ENCODE measurements around the gene UBE3A. TPM values are rescaled to one million over a fixed set of nuclear protein-coding genes. Genes with fewer than 3 reads are reported as not detected.
A peak's percentile ranks its signal among the peaks of the same experiment; 100 is the strongest.

UBE3A gene
- total and polyA plus RNA-seq, 9 of the 15 experiments (the other 6 are each of a cell fraction or from before 2014, with no cell fraction given): 29.3 to 103 (median 60.2) TPM

GRCh38 chr15:25435474-25436243 lies 3.2 kb downstream of the UBE3A start:
- POLR2A ChIA-PET: interaction anchor here (1.2 to 2.8 kb wide), 3 partner anchors 9 to 25 kb away, joined by 3 to 12 read pairs (median 4); no protein-coding TSS in a partner anchor
- H3K4me1 ChIP-seq (replicated peaks in 1 of 2; ENCODE audit: control insufficient read depth in 2 of 2, insufficient read depth in 2 of 2, low read length in 2 of 2): peaks cover 4 to 5% of the 10 kb centered on the region in 2 experiments; a peak in 2 of 5 replicates
- no peak overlapping the region; the same call in 1 of the 2 replicates for H3K4me2 ChIP-seq (ENCODE audit: insufficient read depth, low read length)
- H3K9me1 ChIP-seq (ENCODE audit: control insufficient read depth, insufficient read depth, low read length): no peaks in the 10 kb centered on the region
- WGBS (ENCODE audit: insufficient coverage, low coverage, missing lambda C conversion rate): 60% methylated on average over 5 of the region's 5 CpGs
- H3K27me3 ChIP-seq (ENCODE audit: control insufficient read depth in 2 of 2, insufficient read depth in 2 of 2, low read length in 2 of 2): no peaks in the 10 kb centered on the region
- in situ Hi-C loops (cut with MboI): no loop called here
- CTCF ChIA-PET (ENCODE audit: low intra/inter-chr PET ratio): no interaction called here
- H3K36me3 ChIP-seq (ENCODE audit: control insufficient read depth, insufficient read depth, low read length): peaks cover 26% of the 10 kb centered on the region; the same call in 2 of the 3 replicates
- intact Hi-C loops (cut with micrococcal nuclease): loop anchor here (5.0 kb wide), 3 partner anchors 38 to 88 kb away; no protein-coding TSS in a partner anchor
- H4K20me1 ChIP-seq (replicated peaks; ENCODE audit: control insufficient read depth, insufficient read depth, low read length): peaks cover 40% of the 10 kb centered on the region
- peaks cover 86% of the 10 kb centered on the region for H3K79me2 ChIP-seq (ENCODE audit: control insufficient read depth, insufficient read depth, low read length)
- H3K4me3 ChIP-seq: no peak overlapping the region; the same call in 1 of the 2 replicates
- ATAC-seq: no peak
- no TSS peak for BruUV-seq (replicated peaks)
- no peak overlapping the region; a peak in 1 of 4 replicates for H3K9ac ChIP-seq (ENCODE audit: insufficient read depth in 1 of 2, low read depth in 2 of 2, low read length in 2 of 2)
- no peak for FAIRE-seq
- H3K27ac ChIP-seq (ENCODE audit: extremely low read depth, low read depth, low read length): no peak overlapping the region
- TF ChIP-seq KHSRP (IDR thresholded peaks at IDR 0.05) (no peak), RBM25 (IDR thresholded peaks at IDR 0.05; ENCODE audit: low read depth, low read length, severe bottlenecking) (peak; percentile 96), HEY1 (CRISPR knock-in tag; IDR thresholded peaks at IDR 0.05; ENCODE audit: borderline replicate concordance) (no peak), NFE2 (IDR thresholded peaks at IDR 0.05; ENCODE audit: low read depth) (no peak), KDM1A (IDR thresholded peaks at IDR 0.05) (peak; percentile 44 to 55; a peak in 3 of 4 replicates), NKRF (IDR thresholded peaks at IDR 0.05; ENCODE audit: borderline replicate concordance) (no peak), EHMT2 (IDR thresholded peaks at IDR 0.05) (no peak), SMARCA5 (IDR thresholded peaks at IDR 0.05) (0 out of 2 replicates have a peak, but pooled peaks have one; percentile 21), FOXP1 (CRISPR knock-in tag; IDR thresholded peaks at IDR 0.05) (no peak), CHD4 (IDR thresholded peaks at IDR 0.05; ENCODE audit: insufficient read depth, insufficient replicate concordance, low read depth, low read length, poor library complexity, severe bottlenecking) (peak; percentile 73), GTF2F1 (IDR thresholded peaks at IDR 0.05; ENCODE audit: low read depth, low read length) (no peak), SMARCE1 (IDR thresholded peaks at IDR 0.05) (no peak), BCOR (IDR thresholded peaks at IDR 0.05) (peak; percentile 84; the same call in 1 of the 2 replicates), ADNP (tag; IDR thresholded peaks at IDR 0.05) (peak; percentile 84)
- H2AFZ ChIP-seq (ENCODE audit: low read depth, low read length): no peak overlapping the region
- H3K9me3 ChIP-seq (replicated peaks; ENCODE audit: control insufficient read depth, insufficient read depth, low read depth, low read length): no peaks in the 10 kb centered on the region
- no peak for DNase-seq (ENCODE audit: extremely low read depth in 1 of 4, low spot score in 3 of 4)
